ENCODE measurements around the gene CNDP2.

CNDP2 gene

DNA sequence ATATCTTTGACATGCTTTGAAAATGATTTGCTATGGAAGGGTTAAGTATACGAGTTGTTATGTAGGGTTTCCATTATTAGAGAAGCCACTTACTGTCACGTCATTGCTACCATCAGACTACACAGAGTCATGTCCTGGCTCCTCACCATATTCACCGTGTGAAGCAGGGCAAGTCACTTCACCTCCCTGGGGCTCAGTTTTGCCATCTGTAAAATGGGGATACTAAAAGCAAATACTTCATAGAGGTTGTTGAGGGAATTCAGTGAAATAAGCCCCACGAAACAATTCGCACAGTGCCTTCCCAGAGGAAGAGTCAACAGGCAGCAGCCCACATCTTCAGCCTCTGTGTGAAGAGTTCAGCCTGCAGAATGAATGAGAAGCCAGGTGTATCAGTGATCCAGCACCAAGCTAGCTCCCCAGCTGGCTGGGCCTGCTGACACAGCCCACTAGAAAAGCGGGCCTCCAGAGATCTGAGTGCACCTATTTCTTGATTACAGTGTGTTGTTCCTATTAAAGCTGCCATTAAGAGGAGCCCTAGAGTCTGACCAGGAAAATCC, 42.4 kb upstream of the CNDP2 start:
- no peak for DNase-seq (ENCODE audit: low read depth)
- no peak overlapping the region for H3K4me3 ChIP-seq (ENCODE audit: low read depth, low read length)
- TF ChIP-seq, protein P1, sequence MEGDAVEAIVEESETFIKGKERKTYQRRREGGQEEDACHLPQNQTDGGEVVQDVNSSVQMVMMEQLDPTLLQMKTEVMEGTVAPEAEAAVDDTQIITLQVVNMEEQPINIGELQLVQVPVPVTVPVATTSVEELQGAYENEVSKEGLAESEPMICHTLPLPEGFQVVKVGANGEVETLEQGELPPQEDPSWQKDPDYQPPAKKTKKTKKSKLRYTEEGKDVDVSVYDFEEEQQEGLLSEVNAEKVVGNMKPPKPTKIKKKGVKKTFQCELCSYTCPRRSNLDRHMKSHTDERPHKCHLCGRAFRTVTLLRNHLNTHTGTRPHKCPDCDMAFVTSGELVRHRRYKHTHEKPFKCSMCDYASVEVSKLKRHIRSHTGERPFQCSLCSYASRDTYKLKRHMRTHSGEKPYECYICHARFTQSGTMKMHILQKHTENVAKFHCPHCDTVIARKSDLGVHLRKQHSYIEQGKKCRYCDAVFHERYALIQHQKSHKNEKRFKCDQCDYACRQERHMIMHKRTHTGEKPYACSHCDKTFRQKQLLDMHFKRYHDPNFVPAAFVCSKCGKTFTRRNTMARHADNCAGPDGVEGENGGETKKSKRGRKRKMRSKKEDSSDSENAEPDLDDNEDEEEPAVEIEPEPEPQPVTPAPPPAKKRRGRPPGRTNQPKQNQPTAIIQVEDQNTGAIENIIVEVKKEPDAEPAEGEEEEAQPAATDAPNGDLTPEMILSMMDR (IDR thresholded peaks at IDR 0.05; ENCODE audit: insufficient read depth, low read depth, low read length, missing control alignments), result no peak

DNA sequence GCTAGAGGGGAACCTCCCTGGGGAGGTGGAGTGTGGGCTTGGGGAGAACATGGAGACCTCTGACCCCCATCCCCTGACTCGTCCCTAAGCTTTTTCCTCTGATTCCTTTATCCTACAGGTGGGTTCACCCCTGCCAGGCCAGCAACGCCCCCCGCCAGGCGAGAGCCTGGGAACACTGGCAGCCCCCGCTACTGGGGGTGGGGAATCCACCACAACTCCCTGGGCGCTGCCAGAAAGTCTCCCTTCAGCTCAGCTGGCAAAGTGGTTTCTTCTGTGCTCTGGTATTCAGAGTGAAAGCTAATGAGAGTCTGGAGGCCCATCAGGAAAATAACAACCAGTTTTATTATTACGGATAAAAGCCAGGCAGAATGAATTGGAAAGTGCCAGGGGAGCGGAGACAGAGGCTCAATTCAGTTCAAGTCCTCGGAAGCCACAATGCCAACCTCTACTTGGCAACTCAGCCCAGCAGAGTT, 41.8 kb upstream of the CNDP2 start:
- no peak overlapping the region for H3K4me3 ChIP-seq (ENCODE audit: low read depth, low read length)
- no peak for DNase-seq (ENCODE audit: low read depth)
- TF ChIP-seq, protein P1 (IDR thresholded peaks at IDR 0.05; ENCODE audit: insufficient read depth, low read depth, low read length, missing control alignments), result no peak

DNA sequence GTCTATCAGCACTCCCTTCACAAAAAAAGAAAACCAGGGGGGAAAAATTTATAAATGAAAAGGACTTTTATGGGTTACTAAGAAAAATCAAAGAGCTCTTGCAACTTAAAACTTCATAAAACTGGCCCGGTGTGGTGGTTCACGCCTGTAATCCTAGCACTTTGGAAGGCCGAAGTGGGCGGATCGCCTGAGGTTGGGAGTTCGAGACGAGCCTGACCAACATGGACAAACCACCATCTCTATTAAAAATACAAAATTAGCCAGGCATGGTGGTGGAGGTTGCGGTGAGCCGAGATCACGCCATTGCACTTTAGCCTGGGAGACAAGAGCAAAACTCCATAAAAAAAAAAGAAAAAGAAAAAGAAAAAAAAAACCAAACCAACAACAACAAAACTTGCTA, 40.8 kb upstream of the CNDP2 start:
- no peak overlapping the region for H3K4me3 ChIP-seq (ENCODE audit: low read depth, low read length)
- TF ChIP-seq, protein P1 (IDR thresholded peaks at IDR 0.05; ENCODE audit: insufficient read depth, low read depth, low read length, missing control alignments), result no peak
- DNase-seq (ENCODE audit: low read depth), result no peak

DNA sequence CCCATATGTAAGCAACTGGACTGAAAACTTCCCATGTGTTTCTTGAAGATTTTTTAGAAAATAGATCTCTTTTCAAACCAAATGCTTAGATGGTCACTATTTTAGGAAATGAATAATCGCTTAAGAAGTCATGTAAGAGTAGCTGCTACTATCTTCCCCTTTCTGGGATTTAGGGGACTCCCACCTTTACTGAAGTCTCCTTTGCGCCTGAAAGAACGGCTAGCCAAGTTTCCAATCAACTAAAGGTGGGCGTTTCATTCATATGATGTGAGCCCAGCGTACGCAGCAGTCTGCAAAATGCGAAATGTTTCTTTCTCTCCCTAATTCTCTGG, 40.2 kb upstream of the CNDP2 start:
- TF ChIP-seq, protein P1 (IDR thresholded peaks at IDR 0.05; ENCODE audit: insufficient read depth, low read depth, low read length, missing control alignments), result no peak
- no peak overlapping the region for H3K4me3 ChIP-seq (ENCODE audit: low read depth, low read length)
- DNase-seq (ENCODE audit: low read depth), result no peak

DNA sequence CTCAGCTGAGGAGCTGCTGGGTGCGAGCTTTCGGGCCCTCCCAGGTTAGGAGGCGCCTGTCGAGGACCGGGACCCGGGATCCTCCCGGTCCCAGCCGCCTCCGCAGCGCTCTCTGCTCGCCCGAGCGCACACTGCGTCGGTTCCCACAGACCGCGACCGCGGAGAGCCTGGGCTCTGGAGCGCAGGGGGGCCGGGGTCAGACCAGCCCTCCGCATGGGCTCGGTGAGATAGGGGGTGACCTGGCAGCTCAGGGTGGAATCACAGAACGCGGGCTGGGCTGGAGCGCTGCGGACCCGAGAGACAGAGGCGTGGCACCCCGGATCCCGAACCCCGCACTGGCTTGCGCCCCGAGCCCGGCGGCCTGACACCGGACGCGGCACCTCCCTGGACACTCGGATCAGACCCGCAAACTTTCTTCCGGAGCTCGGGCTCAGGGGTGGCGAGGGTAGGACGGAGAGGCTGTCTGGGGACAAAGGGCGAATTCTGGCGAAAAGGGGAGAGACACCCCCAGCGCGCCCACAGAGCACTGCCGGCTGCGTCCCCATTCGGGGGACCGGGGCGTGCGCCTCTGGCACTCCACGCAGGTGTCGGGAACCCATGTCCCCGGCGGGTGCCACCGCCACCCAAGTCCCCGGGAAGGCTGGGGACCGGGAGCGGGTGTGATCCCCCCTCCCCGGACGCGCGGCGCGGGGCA, 39.7 kb upstream of the CNDP2 start:
- TF ChIP-seq, protein P1 (IDR thresholded peaks at IDR 0.05; ENCODE audit: insufficient read depth, low read depth, low read length, missing control alignments), result no peak
- no peak for DNase-seq (ENCODE audit: low read depth)
- no peak overlapping the region for H3K4me3 ChIP-seq (ENCODE audit: low read depth, low read length)

DNA sequence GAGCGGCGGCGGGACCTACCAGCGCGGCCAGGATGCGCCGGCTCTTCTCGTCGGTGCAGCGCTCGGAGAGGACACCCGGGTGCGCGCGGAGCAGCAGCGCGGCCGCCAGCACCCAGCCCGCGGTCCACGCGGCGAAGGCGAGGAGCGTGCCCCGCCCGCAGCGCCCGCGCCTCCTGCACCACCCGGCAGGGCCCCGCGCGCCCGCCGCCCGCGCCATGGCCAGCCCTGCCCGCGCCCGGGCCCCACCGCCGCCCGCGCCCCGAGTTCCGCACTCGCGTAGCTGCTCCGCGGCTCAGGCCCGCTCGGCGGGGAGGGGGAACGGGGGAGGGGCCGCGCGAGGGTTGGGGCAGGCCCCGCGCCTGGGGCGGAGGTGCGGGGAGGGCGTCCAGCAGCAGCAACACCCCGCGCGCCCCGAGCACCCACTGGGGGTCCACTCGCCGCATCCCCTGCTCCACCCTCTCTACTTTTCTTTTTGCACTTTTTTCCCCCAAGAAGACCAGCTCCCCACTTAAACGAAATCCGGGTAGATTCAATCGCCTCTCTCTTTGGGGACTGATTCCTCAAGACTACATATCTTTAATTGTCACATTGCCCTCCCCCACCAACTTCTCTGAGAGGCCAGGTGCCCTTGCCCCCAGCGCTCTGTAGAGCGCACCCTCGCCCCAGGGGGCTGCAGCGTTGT, 39.0 kb upstream of the CNDP2 start, which contains the start of gene DIPK1C:
TSS of gene DIPK1C (minus strand) at position 266 of the 682 bp plus-strand sequence. CDS start at position 217, 49 bp downstream.
- TF ChIP-seq, protein P1 (IDR thresholded peaks at IDR 0.05; ENCODE audit: insufficient read depth, low read depth, low read length, missing control alignments), result no peak

More for the DNA sequence above, 39.0 kb upstream of the CNDP2 start, which contains the start of gene DIPK1C:
- H3K4me3 ChIP-seq (ENCODE audit: low read depth, low read length), result no peak within 1 kb of the TSS
- no peak for DNase-seq (ENCODE audit: low read depth)
